Measurements from ENCODE around the gene CHMP3.

CHMP3 gene

DNA sequence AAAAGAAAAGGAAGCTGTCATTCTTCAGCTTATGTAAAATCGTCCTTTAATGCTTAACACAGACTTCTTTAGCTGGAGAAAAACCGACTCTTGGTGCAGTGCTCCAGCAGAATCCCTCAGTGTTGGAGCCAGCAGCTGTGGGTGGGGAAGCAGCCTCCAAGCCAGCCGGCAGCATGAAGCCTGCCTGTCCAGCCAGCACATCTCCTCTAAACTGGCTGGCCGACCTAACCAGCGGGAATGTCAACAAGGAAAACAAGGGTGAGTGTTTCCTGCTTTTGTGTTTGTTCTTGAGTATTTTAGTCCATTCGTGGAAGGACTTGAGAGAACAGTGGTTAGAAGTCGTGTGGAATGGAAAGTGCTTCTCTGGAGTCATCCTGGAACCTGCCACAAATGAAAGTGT, 83.1 kb downstream of the CHMP3 start:
- Histone ChIP-seq H3K4me1 (ENCODE audit: control insufficient read depth, insufficient read depth, low read length) (no peaks in the 10 kb centered on the region), H3K4me3 (ENCODE audit: low read depth, low read length) (no peak overlapping the region), H3K9me3 (ENCODE audit: control insufficient read depth, insufficient read depth, low read length) (no peaks in the 10 kb centered on the region), H3K9ac (ENCODE audit: low read depth, low read length) (no peak overlapping the region), H3K36me3 (ENCODE audit: control insufficient read depth, insufficient read depth, low read length) (peaks cover 15% of the 10 kb centered on the region), H3K27me3 (ENCODE audit: control insufficient read depth, insufficient read depth, low read length) (no peaks in the 10 kb centered on the region)

DNA sequence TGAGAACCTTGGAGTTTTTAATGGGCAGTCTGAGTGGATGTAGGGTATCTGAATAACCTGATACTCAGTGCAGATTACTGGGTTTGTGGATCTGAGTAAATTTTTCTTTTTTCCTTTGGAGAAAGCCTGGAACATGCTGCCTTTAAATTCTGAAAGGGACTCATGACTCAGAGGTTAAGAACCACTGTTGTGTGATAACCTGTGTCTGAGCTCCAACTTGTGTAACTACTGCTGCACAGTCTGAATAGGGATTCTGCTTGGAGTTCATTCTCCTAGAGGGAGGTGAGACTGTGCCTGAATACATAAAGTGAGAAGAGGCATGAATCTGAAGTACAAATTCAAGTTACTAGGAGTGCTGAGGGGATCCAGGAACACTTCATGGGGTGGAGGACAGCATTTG, 85.9 kb downstream of the CHMP3 start:
- no peak overlapping the region for H3K9ac ChIP-seq (ENCODE audit: low read depth, low read length)
- no peaks in the 10 kb centered on the region for H3K27me3 ChIP-seq (ENCODE audit: control insufficient read depth, insufficient read depth, low read length)
- no peaks in the 10 kb centered on the region for H3K4me1 ChIP-seq (ENCODE audit: control insufficient read depth, insufficient read depth, low read length)
- H3K36me3 ChIP-seq (ENCODE audit: control insufficient read depth, insufficient read depth, low read length), result peaks cover 4% of the 10 kb centered on the region
- no peak overlapping the region for H3K4me3 ChIP-seq (ENCODE audit: low read depth, low read length)
- H3K9me3 ChIP-seq (ENCODE audit: control insufficient read depth, insufficient read depth, low read length), result no peaks in the 10 kb centered on the region

DNA sequence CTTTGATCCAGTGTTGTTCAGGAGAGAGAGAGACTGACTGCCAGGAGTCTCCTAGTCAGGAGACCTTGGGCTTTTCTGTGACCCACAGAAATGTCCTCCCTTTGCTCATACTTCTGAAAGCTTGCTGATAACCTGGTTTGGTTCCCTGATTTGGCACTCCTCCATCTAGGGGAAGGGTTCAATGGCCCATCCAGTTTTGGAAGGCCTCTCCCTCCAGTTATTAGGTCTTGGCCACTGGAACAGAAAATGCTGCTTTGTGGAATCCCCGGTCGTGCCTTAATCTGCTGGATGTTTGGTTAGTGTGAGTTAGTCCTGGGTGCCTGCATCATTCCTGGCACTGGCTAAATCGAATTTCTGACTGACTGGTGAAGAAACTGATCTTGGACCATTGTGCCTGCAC, 86.3 kb downstream of the CHMP3 start:
- no peaks in the 10 kb centered on the region for H3K9me3 ChIP-seq (ENCODE audit: control insufficient read depth, insufficient read depth, low read length)
- no peaks in the 10 kb centered on the region for H3K4me1 ChIP-seq (ENCODE audit: control insufficient read depth, insufficient read depth, low read length)
- no peaks in the 10 kb centered on the region for H3K27me3 ChIP-seq (ENCODE audit: control insufficient read depth, insufficient read depth, low read length)
- no peaks in the 10 kb centered on the region for H3K36me3 ChIP-seq (ENCODE audit: control insufficient read depth, insufficient read depth, low read length)
- no peak overlapping the region for H3K9ac ChIP-seq (ENCODE audit: low read depth, low read length)
- H3K4me3 ChIP-seq (ENCODE audit: low read depth, low read length), result no peak overlapping the region

DNA sequence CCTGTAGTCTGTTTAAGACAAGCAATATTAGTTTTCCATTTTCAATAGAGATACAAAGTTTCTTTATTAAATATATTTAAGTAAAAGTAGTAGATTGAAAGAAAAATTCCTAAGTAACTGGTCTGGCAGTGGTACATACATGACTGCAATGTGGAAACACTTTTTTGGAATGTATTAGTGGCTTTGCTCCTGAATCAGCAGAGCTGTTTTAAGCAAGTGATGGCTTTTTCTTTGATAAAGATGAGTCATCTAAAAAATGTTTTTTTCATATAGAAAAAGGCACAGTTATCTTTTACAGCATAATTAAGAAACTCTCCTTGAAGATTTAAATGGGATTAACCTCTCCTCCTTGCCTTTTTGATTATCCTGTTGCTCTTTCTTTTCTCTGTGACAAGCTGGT, 87.2 kb downstream of the CHMP3 start:
- no peak overlapping the region for H3K9ac ChIP-seq (ENCODE audit: low read depth, low read length)
- H3K27me3 ChIP-seq (ENCODE audit: control insufficient read depth, insufficient read depth, low read length), result no peaks in the 10 kb centered on the region
- no peak overlapping the region for H3K4me3 ChIP-seq (ENCODE audit: low read depth, low read length)
- H3K36me3 ChIP-seq (ENCODE audit: control insufficient read depth, insufficient read depth, low read length), result no peaks in the 10 kb centered on the region
- no peaks in the 10 kb centered on the region for H3K4me1 ChIP-seq (ENCODE audit: control insufficient read depth, insufficient read depth, low read length)
- no peaks in the 10 kb centered on the region for H3K9me3 ChIP-seq (ENCODE audit: control insufficient read depth, insufficient read depth, low read length)

DNA sequence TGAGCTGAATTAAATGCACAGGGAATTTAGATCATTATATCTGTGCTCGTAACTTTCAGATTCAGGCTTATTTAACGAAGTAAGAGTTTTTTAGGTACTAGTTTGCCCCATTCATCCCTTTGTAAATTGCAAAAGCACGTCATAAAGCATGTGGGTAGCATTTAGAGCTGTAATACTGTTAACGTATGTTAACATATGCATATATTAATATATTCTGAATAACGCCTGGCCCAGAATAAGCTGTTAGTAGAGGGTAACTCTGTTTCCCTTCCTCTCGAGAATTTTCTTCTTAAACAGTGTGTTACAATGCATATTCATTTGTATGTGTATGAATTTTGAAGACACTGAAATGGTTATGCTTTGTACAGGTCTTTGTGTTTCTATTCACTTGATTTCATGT, 91.6 kb downstream of the CHMP3 start:
- H3K4me1 ChIP-seq (ENCODE audit: control insufficient read depth, insufficient read depth, low read length), result no peaks in the 10 kb centered on the region
- H3K9ac ChIP-seq (ENCODE audit: low read depth, low read length), result no peak overlapping the region
- H3K36me3 ChIP-seq (ENCODE audit: control insufficient read depth, insufficient read depth, low read length), result no peaks in the 10 kb centered on the region
- H3K4me3 ChIP-seq (ENCODE audit: low read depth, low read length), result no peak overlapping the region
- H3K27me3 ChIP-seq (ENCODE audit: control insufficient read depth, insufficient read depth, low read length), result no peaks in the 10 kb centered on the region
- H3K9me3 ChIP-seq (ENCODE audit: control insufficient read depth, insufficient read depth, low read length), result no peaks in the 10 kb centered on the region

DNA sequence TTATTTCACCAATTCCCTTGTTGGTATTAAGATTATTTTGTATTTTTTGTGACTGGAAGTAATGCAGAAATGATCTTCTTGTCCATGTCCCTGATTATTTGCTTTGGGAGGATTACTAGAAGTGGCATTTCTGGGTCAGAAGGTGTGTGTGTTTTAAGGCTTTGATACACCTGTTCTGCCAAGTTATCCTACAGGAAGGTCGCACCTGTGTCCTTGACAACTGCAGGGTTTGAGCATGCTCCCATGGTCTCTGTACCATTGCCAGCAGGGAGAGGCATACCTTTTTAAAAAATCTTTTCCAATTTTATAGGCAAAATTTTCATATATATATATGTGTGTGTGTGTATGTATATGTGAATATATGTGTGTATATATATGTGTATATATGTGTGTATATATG, 92.4 kb downstream of the CHMP3 start:
- H3K4me3 ChIP-seq (ENCODE audit: low read depth, low read length), result no peak overlapping the region
- H3K36me3 ChIP-seq (ENCODE audit: control insufficient read depth, insufficient read depth, low read length), result no peaks in the 10 kb centered on the region

DNA sequence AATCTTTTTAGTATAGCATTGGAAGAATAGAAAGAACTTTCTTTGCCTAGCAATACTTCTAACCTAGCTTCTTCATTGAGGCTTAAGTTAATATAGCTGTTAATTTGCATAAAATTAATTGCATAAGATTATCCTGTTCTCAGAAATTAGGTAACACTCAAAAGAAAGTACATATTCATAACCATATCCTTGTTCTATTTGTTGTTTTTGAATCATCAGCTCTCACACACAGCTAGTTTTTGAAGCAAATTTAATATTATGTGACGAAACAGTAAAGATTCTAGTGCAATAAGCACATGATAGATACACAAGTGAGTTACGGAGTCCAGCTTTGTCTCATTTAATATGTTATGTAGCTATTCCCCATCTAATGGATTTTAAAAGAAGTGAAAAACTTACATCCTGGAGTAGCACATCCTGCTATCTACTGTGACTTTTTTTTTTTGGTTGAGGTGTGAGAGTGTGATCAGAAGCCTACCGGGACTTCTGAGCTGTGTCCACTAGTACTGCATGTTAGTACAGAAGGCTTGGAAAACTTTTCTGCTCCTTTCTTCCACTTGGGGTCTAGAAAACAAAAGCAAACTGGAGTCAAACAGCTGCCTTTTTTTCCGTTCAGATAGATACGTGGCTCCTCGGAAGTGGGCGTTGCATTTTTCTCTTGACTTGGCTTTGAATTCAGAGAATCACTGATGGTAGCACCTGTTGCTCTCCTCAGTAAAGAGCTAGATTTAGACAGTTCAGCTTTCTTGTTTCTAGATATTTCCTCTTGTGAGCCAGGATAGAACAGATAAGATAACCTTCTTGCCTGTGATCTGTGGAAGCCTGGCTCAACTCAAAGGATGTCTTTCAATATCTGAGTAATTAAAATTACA, 94.8 kb downstream of the CHMP3 start:
- Histone ChIP-seq H3K4me3 (ENCODE audit: low read depth, low read length) (no peak overlapping the region), H3K36me3 (ENCODE audit: control insufficient read depth, insufficient read depth, low read length) (no peaks in the 10 kb centered on the region), H3K27me3 (ENCODE audit: control insufficient read depth, insufficient read depth, low read length) (no peaks in the 10 kb centered on the region), H3K9ac (ENCODE audit: low read depth, low read length) (no peak overlapping the region), H3K9me3 (ENCODE audit: control insufficient read depth, insufficient read depth, low read length) (no peaks in the 10 kb centered on the region), H3K4me1 (ENCODE audit: control insufficient read depth, insufficient read depth, low read length) (no peaks in the 10 kb centered on the region)

More for the DNA sequence above, 92.4 kb downstream of the CHMP3 start:
- Histone ChIP-seq H3K4me1 (ENCODE audit: control insufficient read depth, insufficient read depth, low read length) (no peaks in the 10 kb centered on the region), H3K9ac (ENCODE audit: low read depth, low read length) (no peak overlapping the region), H3K9me3 (ENCODE audit: control insufficient read depth, insufficient read depth, low read length) (no peaks in the 10 kb centered on the region), H3K27me3 (ENCODE audit: control insufficient read depth, insufficient read depth, low read length) (no peaks in the 10 kb centered on the region)

DNA sequence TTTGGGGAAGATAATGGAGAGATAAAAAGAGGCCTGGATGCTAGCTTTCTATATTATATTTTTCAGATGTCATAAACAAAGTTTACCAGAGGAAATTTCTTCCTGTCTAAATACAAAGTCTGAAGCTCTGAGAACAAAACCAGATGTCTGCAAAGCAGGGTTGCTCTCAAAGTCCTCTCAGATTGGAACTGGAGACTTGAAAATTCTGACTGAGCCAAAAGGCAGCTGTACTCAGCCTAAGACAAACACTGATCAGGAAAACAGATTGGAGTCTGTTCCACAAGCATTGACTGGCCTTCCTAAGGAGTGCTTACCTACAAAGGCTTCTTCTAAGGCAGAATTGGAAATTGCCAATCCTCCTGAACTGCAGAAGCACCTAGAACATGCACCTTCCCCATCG, 96.9 kb downstream of the CHMP3 start:
- Histone ChIP-seq H3K4me1 (ENCODE audit: control insufficient read depth, insufficient read depth, low read length) (no peaks in the 10 kb centered on the region), H3K27me3 (ENCODE audit: control insufficient read depth, insufficient read depth, low read length) (no peaks in the 10 kb centered on the region), H3K36me3 (ENCODE audit: control insufficient read depth, insufficient read depth, low read length) (no peaks in the 10 kb centered on the region), H3K9me3 (ENCODE audit: control insufficient read depth, insufficient read depth, low read length) (no peaks in the 10 kb centered on the region), H3K4me3 (ENCODE audit: low read depth, low read length) (no peak overlapping the region), H3K9ac (ENCODE audit: low read depth, low read length) (no peak overlapping the region)

DNA sequence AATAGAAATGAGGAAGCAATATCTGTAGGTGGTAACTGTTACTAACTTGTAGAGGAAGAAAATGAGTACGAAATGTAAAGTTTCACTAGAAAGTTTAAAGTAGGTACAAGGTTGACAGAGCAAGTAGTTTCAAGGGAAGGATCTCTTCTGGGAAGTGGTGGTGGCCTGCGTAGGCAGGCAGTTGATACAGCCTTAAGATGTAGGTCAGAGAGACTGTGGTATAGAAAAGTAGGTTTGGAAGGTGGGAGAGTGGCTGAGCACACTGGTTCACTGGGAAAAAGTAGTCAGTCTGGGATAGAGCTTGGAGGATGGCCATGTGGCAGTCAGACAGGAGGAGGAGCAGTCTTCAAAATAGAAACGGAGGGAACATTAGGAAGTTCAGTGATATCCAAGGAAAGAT, 98.6 kb downstream of the CHMP3 start:
- no peaks in the 10 kb centered on the region for H3K36me3 ChIP-seq (ENCODE audit: control insufficient read depth, insufficient read depth, low read length)
- H3K27me3 ChIP-seq (ENCODE audit: control insufficient read depth, insufficient read depth, low read length), result no peaks in the 10 kb centered on the region
- H3K9ac ChIP-seq (ENCODE audit: low read depth, low read length), result no peak overlapping the region
- no peaks in the 10 kb centered on the region for H3K9me3 ChIP-seq (ENCODE audit: control insufficient read depth, insufficient read depth, low read length)
- H3K4me3 ChIP-seq (ENCODE audit: low read depth, low read length), result no peak overlapping the region
- no peaks in the 10 kb centered on the region for H3K4me1 ChIP-seq (ENCODE audit: control insufficient read depth, insufficient read depth, low read length)

DNA sequence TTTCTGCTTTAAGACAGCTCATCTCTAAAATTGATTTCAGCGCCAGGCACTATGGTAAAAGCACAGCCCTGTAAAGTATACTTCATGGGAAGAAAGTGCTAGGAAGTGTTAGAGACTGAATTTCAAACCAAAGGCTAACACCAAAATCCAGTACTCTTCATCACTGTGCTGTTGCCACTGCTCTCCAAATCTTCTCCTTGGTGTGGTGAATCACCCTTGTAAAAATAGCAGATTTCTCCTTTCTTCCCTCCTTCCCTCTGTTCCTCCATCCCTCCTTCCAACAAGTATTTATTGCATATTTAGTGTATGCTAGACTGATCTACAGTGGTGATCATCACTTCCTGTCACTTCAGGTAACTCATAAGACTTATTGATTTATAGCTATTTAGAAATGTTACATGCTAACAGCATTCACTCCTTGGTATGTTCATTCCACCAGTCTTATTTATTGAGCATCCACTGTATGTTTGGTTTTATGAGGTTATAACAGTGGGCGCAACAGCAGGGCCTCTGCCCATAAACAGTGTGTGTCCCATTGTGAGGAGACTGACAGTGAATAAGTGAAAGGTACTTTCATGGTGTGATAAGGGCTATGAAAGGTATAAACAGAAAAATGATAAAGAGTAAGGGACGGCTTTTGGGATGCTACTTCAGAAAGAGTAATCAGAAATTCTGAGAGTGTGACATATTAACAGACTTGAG, 102.0 kb downstream of the CHMP3 start:
- Histone ChIP-seq H3K4me1 (ENCODE audit: control insufficient read depth, insufficient read depth, low read length) (no peaks in the 10 kb centered on the region), H3K4me3 (ENCODE audit: low read depth, low read length) (no peak overlapping the region), H3K9me3 (ENCODE audit: control insufficient read depth, insufficient read depth, low read length) (no peaks in the 10 kb centered on the region), H3K36me3 (ENCODE audit: control insufficient read depth, insufficient read depth, low read length) (no peaks in the 10 kb centered on the region), H3K9ac (ENCODE audit: low read depth, low read length) (no peak overlapping the region), H3K27me3 (ENCODE audit: control insufficient read depth, insufficient read depth, low read length) (no peaks in the 10 kb centered on the region)

DNA sequence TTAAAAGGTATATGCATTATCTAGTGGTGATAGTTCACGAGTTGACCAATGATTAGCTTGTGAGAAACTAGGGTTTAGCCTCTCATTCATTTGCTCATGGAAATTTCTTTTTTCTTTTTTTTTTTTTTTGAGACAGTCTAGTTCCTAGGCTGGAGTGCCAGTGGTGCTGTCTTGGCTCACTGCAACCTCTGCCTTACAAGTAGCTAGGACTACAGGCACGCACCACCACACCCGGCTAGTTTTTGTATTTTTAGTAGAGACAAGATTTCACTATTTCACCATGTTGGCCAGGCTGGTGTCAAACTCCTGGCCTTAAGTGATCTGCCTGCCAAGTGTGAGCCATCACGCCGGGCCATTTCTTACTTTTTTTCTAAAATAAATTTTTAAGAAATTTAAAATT, 108.1 kb downstream of the CHMP3 start:
- Histone ChIP-seq H3K4me3 (ENCODE audit: low read depth, low read length) (no peak overlapping the region), H3K9ac (ENCODE audit: low read depth, low read length) (no peak overlapping the region), H3K4me1 (ENCODE audit: control insufficient read depth, insufficient read depth, low read length) (no peaks in the 10 kb centered on the region), H3K27me3 (ENCODE audit: control insufficient read depth, insufficient read depth, low read length) (no peaks in the 10 kb centered on the region), H3K9me3 (ENCODE audit: control insufficient read depth, insufficient read depth, low read length) (no peaks in the 10 kb centered on the region), H3K36me3 (ENCODE audit: control insufficient read depth, insufficient read depth, low read length) (no peaks in the 10 kb centered on the region)

DNA sequence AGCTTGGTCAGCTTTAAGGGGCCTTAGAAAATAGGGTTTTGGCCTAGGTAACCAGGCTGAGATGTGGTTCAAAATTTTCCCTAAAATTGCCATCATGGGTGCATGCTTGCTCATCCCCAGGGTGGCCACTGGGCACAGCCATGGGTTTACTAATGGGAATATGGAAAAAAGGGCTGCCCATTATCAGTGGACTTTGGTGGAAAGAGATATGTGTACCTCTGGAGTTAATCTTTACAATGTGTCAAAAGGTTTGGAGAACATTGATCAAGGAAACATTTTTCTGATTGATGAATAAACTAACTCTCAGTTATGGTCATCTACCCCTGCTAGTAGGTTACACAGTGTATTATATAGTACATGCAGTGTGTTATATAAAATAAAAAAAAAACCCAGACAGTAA, 109.0 kb downstream of the CHMP3 start:
- H3K4me3 ChIP-seq (ENCODE audit: low read depth, low read length), result no peak overlapping the region
- no peaks in the 10 kb centered on the region for H3K4me1 ChIP-seq (ENCODE audit: control insufficient read depth, insufficient read depth, low read length)
- H3K9ac ChIP-seq (ENCODE audit: low read depth, low read length), result no peak overlapping the region
- no peaks in the 10 kb centered on the region for H3K27me3 ChIP-seq (ENCODE audit: control insufficient read depth, insufficient read depth, low read length)
- no peaks in the 10 kb centered on the region for H3K36me3 ChIP-seq (ENCODE audit: control insufficient read depth, insufficient read depth, low read length)
- no peaks in the 10 kb centered on the region for H3K9me3 ChIP-seq (ENCODE audit: control insufficient read depth, insufficient read depth, low read length)

Measured in iPS-15b (cell line).